Stimulated activated naive CD8-positive, alpha-beta T cell treated with anti-CD3 and anti-CD28 coated beads, Interleukin-15, Interleukin-2, amounts not matched to agents 100 U/mL and 50 U/mL, for 24 hours (primary cell): ENCODE data around the gene CHCT1.
"Not testable (repeated sequence)": the region's sequence is repeated elsewhere in the genome, so short reads cannot be mapped to it uniquely, and the experiment has no call there.

Source experiments
- ATAC-seq: fragments of 150-1000 bp; cut with Tn5 transposase; one replicate; pipeline ENCODE4 v1.10.0; 2021
- DNase-seq: peaks from one replicate; pipeline ENCODE4 v3.0.0; 2021

Gene CHCT1

GRCh38 chr17:60398227-60398959 is 23.9 kb upstream of the CHCT1 start:
- DNase-seq (no peak), ATAC-seq (peak; percentile 26)

- ATAC-seq, result no peak
- DNase-seq, result no peak
Measured at GRCh38 chr17:60401819-60402218, 20.5 kb upstream of the CHCT1 start.

GRCh38 chr17:60403523-60403810 is 18.8 kb upstream of the CHCT1 start:
- ATAC-seq, result no peak
- DNase-seq, result no peak

GRCh38 chr17:60403962-60404361 is 18.3 kb upstream of the CHCT1 start:
- DNase-seq (no peak), ATAC-seq (no peak)

- no peak for ATAC-seq
- no peak for DNase-seq
Measured at GRCh38 chr17:60406887-60407286, 15.4 kb upstream of the CHCT1 start.

- DNase-seq (no peak), ATAC-seq (no peak)
Measured at GRCh38 chr17:60410001-60410400, 12.3 kb upstream of the CHCT1 start.

GRCh38 chr17:60412701-60413100 is 9.6 kb upstream of the CHCT1 start:
- no peak for DNase-seq
- ATAC-seq, result no peak

GRCh38 chr17:60415146-60415545 is 7.1 kb upstream of the CHCT1 start:
- ATAC-seq (no peak), DNase-seq (no peak)

GRCh38 chr17:60416368-60416925 is 5.8 kb upstream of the CHCT1 start:
- ATAC-seq (no peak), DNase-seq (no peak)

- not testable (repeated sequence) for ATAC-seq
Measured at GRCh38 chr17:60419003-60419402, 3.3 kb upstream of the CHCT1 start.

GRCh38 chr17:60419875-60420274 is 2.4 kb upstream of the CHCT1 start:
- DNase-seq, ATAC-seq: not testable (repeated sequence)

More at GRCh38 chr17:60419003-60419402, 3.3 kb upstream of the CHCT1 start:
- DNase-seq, result not testable (repeated sequence)

GRCh38 chr17:60421273-60422161 is 772 bp upstream of the CHCT1 start:
- ATAC-seq, result peak; percentile 96
- DNase-seq, result peak; percentile 84

GRCh38 chr17:60423865-60424264 is 1.6 kb downstream of the CHCT1 start:
- no peak for ATAC-seq

GRCh38 chr17:60425626-60426025 is 3.3 kb downstream of the CHCT1 start:
- DNase-seq (no peak), ATAC-seq (no peak)

More at GRCh38 chr17:60423865-60424264, 1.6 kb downstream of the CHCT1 start:
- no peak for DNase-seq

GRCh38 chr17:60426596-60426995 is 4.3 kb downstream of the CHCT1 start:
- DNase-seq, result no peak
- ATAC-seq, result no peak

- not testable (repeated sequence) for ATAC-seq, DNase-seq
Measured at GRCh38 chr17:60428491-60428890, 6.2 kb downstream of the CHCT1 start.

GRCh38 chr17:60430561-60430960 is 8.3 kb downstream of the CHCT1 start:
- not testable (repeated sequence) for DNase-seq, ATAC-seq

GRCh38 chr17:60433021-60433997 is 11.0 kb downstream of the CHCT1 start:
- not testable (repeated sequence) for ATAC-seq, DNase-seq

GRCh38 chr17:60435244-60436167 is 13.2 kb downstream of the CHCT1 start:
- ATAC-seq (peak; percentile 55), DNase-seq (peak; percentile 47)

GRCh38 chr17:60436676-60437075 is 14.4 kb downstream of the CHCT1 start:
- DNase-seq, result no peak
- ATAC-seq, result no peak

GRCh38 chr17:60439501-60439900 is 17.2 kb downstream of the CHCT1 start:
- DNase-seq (no peak), ATAC-seq (no peak)
